DMS153 (cell line): ENCODE data around the gene GJC2.

ENCODE experiments used
- DNase-seq: peaks from one replicate; lab custom pipeline; 2025; lab: John Stamatoyannopoulos, UW

The GJC2 gene

DNA sequence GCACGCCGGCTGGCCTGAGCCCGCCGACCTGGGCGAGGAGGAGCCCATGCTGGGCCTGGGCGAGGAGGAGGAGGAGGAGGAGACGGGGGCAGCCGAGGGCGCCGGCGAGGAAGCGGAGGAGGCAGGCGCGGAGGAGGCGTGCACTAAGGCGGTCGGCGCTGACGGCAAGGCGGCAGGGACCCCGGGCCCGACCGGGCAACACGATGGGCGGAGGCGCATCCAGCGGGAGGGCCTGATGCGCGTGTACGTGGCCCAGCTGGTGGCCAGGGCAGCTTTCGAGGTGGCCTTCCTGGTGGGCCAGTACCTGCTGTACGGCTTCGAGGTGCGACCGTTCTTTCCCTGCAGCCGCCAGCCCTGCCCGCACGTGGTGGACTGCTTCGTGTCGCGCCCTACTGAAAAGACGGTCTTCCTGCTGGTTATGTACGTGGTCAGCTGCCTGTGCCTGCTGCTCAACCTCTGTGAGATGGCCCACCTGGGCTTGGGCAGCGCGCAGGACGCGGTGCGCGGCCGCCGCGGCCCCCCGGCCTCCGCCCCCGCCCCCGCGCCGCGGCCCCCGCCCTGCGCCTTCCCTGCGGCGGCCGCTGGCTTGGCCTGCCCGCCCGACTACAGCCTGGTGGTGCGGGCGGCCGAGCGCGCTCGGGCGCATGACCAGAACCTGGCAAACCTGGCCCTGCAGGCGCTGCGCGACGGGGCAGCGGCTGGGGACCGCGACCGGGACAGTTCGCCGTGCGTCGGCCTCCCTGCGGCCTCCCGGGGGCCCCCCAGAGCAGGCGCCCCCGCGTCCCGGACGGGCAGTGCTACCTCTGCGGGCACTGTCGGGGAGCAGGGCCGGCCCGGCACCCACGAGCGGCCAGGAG is 8.6 kb downstream of the GJC2 start:
- DNase-seq: no peak

DNA sequence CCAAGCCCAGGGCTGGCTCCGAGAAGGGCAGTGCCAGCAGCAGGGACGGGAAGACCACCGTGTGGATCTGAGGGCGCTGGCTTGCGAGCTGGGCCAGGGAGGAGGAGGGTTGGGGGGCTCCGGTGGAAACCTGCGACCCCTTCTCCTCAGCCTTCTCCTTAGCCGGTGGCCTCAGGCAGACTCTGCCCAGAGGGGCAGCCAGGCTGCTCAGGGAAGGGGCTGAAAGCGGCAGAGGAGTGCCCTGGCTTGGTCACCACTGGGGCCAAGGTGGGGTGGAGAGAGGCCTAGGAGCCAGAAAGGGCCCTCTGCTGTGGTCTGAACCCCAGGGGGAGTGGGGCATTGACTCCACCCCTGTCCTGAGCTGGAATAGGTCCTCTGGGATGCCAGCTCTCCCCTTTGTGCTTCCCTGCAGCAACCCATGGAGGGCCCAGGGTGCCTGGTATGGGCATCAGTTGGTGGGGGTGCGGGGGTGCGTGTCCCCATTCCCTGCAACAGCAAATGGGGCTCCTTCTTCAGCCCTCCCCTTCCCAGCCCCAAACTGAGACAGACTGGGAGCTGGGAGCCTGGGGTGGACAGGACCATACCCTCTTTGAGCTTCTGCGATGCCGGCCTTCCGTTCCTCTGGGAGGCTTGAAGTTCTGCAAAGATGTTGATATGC is 9.4 kb downstream of the GJC2 start:
- DNase-seq: no peak

DNA sequence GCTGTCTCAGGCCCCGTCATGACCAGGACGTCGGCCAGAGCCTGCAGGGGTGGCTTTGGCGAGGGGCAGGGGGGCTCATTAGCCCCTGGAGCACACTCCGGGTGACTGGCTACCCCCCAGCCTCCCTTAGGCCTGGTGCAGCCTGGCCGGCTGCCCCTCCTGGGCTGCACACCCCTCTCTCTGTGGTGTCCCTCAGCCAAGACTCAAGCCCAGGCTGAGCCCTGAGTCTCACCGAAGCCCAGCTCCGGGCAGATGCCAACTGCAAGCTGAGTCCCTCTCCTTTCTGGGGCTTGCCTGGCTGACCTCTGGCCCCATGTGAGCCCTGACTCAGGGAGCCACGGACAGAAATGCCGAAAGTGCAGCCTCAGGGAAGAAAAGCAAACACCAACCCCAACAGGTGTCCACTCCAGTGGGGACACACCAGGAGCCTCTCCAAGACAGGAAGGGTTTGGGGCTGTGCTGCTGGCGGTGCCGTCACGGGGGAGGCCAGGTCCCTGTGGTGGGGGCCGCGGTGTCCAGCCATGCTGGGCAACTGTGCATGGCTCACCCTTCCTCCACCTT is 10.6 kb downstream of the GJC2 start:
- DNase-seq: no peak

DNA sequence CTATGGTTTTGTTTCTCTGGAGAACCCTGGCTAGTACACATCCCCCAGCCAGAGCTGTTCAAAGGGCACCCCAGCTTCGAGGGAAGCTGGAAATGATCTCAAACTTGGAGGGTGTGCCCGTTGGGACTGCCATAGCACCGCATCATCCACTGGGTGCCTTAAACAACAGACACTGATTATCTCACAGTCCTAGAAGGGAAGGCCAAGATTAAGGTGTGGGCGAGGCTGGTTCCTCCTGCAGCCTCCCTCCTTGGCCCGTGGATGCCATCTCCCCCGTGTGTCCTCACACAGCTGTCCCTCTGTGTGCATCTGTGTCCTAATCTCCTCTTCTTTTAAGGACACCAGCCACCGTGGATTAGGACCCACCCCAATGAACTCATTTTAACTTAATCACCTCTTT is 11.6 kb downstream of the GJC2 start:
- no peak for DNase-seq

DNA sequence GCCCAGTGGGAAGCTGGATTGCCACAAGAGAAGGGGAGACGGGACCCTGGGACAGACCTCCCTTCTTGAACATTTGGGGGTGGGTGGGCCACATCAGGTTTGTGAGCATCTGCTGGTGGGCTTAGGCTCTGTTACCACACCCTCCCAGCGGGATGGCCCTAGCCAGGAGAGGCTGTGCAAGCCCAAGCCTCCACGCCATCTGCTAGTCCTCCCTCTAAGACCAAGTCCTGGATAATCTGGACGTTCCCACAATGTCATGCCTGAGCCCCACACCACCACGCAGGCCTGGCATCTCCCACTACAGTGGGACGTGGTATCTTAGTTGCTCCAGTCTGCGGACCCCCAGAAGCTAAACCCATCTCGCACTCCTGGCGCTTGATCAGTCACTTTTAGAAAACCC is 12.1 kb downstream of the GJC2 start:
- no peak for DNase-seq

DNA sequence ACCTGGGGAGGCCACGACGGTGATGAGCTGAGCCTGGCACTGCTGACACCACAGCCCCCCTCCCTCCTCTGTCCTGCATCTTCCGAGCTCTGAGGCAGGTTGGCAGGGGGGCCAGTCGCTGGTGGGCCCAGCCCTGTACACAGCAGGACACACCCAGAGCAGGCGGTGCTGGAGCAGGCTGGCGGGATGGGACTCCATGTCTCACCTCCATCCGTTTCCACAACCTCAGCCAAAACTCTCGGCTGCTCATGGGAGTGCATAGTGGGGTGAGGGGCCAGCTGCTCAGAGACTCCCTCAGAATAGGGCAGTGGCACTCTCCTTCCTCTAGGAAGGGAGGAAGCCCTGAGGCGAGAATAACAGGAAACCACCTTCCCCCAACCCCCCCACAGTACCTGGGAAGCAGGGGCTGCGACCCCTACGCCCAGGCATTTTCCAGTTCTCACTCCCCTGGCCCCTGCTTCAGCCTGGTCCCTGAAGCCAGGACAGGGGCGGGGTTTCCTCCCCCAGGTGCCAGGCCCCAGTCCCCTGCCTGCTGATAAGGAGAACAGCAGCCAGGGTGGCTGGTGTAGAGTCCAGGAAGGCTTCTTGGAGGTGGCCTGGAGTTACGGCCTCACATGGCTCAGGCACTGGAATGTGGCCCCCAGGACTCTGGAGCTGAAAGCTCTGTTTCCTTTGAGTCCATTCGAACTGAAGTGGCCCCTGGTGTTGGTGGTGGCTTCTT is 12.7 kb downstream of the GJC2 start:
- no peak for DNase-seq

DNA sequence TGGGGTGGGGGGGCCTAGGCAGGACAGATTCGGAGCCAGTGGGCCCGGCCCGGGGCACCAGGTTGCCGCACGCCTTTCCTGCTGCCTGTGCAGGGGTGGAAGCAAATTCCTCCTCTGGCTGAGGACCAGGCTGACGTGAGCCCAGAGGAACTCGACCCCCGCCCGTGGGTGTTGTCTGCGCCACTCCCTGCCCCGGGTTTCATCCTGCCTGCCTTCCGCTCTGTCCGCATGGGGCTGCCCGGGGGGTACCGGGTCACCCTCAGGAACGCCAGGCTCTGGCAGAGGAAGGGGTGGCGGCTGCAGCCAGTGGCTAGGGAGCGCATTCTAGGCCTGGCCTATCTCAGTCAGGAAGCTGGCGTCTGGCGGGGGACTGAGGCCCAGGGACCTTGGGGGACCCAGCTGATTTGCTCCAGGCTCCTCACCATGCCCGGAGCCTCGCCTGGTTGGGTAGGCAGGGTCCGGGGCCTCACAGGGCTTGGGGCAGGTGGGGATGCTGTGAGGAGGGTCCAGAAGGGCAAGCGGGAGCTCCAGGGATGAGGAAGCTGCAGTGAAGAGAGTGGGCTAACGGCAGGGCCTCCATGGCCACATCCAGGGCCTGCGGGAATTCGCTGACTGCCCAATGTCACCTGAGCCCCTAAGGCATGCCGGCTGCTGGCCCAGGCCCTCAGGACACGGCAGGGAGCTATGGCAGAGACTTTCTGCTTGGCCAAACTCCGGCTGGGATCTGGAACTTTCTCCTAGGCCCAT is 13.4 kb downstream of the GJC2 start:
- no peak for DNase-seq

GRCh38 chr1:228163776-228164519 is 14.2 kb downstream of the GJC2 start:
- DNase-seq: no peak

- peak; percentile 31 for DNase-seq
These were observed 15.0 kb downstream of the GJC2 start for GRCh38 chr1:228164561-228165371.

- peak; percentile 99 for DNase-seq
These were observed 15.8 kb downstream of the GJC2 start, which contains the start of gene IBA57 for GRCh38 chr1:228165372-228166169. TSS of gene IBA57 (plus strand) at chr1:228165804. CDS start at chr1:228165817, 13 bp downstream.

GRCh38 chr1:228166170-228166936 is 16.6 kb downstream of the GJC2 start:
- DNase-seq: peak; percentile 80

DNA sequence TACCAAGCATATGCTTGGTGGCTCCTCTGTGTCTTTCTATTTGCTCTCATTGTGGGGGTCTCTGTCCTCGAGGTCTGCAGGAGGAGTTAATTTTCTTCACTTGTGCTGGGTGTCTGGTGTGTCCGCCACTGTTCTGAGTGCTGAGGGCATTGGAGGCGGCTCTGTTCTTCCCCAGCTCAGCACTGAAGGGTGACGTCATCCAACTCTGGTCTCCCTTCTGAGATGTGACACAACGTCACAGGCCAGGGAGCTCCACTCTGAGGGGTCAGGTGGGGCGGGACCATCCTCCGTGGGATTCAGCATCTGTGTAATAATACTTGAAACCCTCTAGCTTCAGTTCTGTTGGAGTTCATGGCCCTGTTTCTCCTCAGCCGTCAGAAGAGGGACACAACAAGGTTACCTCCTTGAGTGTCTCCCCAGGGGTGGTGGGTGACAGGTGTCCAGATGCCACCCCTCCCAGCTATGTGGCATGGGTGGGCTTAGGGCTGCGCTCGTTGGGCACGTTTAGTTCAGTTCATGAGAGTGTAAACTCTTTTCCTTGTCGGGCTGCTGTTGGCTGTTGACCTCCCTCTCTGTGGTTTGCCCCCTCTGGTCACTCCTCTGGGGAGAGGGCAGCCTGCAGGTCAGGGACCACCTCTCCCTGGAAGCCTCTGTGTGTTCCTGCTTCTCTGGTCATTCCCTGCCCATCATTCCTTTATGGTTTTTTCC is 19.0 kb downstream of the GJC2 start:
- DNase-seq: no peak

DNA sequence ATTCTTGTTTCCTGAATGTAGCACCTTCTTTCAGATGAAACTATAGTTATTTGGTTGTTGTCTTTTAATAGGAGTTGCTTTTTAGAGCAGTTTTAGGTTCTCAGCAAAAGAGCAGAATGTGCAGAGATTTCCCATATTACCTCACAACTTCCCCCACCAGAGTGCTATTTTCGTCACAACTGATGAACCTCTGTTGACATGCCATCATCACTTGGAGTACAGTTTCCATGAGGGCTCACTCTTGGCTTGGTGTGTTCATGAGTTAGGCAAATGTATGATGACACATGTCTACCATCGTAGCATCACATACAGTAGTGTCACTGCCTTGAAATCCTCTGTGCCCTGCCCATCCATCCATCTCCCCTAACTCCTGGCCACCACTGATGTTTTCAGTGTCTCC is 19.6 kb downstream of the GJC2 start:
- DNase-seq: no peak

- DNase-seq: no peak
These were observed 20.9 kb downstream of the GJC2 start for GRCh38 chr1:228170666-228171065.

- DNase-seq: no peak
These were observed 21.6 kb downstream of the GJC2 start for GRCh38 chr1:228171221-228171891.

DNA sequence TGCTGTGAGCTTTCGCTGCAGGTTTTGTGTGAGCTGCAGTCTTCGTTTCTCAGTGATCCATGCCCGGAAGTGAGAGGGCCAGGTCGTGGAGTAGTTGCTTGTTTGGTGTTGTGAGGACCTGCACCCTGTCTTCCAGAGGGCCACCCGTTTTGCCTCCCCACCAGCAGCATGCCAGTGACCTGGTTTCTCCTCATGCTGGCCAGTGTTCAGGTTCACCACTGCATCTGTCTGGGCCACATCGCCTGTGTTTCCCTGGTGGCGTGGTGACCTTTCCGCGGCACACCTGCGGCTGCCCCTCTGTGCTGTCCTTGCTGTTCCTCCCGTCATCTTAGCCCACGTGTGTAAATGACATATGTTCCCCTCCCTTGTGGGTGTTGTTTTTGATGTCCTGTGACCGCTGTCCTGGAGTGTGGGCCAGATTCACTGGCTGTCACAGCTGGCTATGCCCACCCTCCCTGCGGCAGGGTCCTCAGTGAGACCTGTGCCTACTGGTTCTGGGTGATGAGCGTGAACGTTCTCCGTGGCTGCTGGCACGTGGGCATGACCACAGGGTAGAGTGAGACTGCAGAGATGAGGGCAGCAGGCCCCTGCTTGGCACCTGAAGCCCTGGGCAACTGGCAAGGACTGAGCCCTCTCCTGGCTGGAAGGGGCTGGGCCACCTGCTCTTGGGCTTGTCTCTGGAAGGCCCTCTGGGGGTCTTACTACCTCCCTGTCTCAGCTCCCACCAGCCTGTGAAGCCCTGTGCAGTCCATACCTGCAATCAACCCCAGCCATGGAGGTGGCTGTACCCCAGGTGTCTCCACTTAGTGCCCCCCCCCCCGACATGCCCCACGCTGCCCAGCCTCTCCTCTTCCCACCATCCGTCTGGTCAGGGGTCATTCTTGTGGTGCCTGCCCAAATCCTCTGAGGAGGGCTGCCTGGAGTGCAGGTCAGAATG is 23.1 kb downstream of the GJC2 start:
- no peak for DNase-seq
